RWPE2 (cell line): ENCODE measurements around the gene GSTA4.

Experiments
- ATAC-seq: fragments of 200-7000 bp; cut with Tn5 transposase; 3 replicates; pipeline ENCODE4 v1.9.1; 2021; ENCODE audit warnings: low read depth
- DNase-seq: peaks from one replicate; pipeline ENCODE4 v3.0.0-alpha.2; 2020; ENCODE audit warnings: low spot score
- H3K27ac ChIP-seq: fragments of 450-650 bp; 2 replicates; pipeline ENCODE4 v1.5.1; 2017; ENCODE audit warnings: mild to moderate bottlenecking; ENCODE audit not compliant: poor library complexity, severe bottlenecking
- H3K27me3 ChIP-seq: fragments of 250-450 bp; sonication (Bioruptor Pico); 2 replicates; pipeline ENCODE4 v1.5.1; 2021; ENCODE audit warnings: mild to moderate bottlenecking, moderate library complexity; ENCODE audit not compliant: insufficient read depth, poor library complexity, severe bottlenecking
- H3K36me3 ChIP-seq: fragments of 250-450 bp; sonication (Bioruptor Pico); 2 replicates; pipeline ENCODE4 v1.5.1; 2020; ENCODE audit warnings: low read depth, mild to moderate bottlenecking, moderate library complexity
- H3K4me1 ChIP-seq: fragments of 250-450 bp; sonication (Bioruptor Pico); 2 replicates; pipeline ENCODE4 v1.5.1; 2021; ENCODE audit warnings: mild to moderate bottlenecking, moderate library complexity; ENCODE audit not compliant: insufficient read depth, poor library complexity, severe bottlenecking
- H3K4me3 ChIP-seq: fragments of 250-450 bp; sonication (Bioruptor Pico); 2 replicates; pipeline ENCODE4 v1.5.1; 2021; ENCODE audit warnings: mild to moderate bottlenecking, moderate library complexity; ENCODE audit not compliant: severe bottlenecking
- H3K9me3 ChIP-seq: fragments of 250-450 bp; sonication (Bioruptor Pico); 2 replicates; pipeline ENCODE4 v1.5.1; 2021; ENCODE audit warnings: mild to moderate bottlenecking, moderate library complexity; ENCODE audit not compliant: severe bottlenecking
- TF ChIP-seq, protein P1 (sequence below): fragments of 450-650 bp; IDR thresholded peaks from one replicate; pipeline ENCODE4 v1.5.1; 2017; ENCODE audit warnings: mild to moderate bottlenecking, moderate library complexity; ENCODE audit not compliant: poor library complexity, severe bottlenecking

GSTA4 gene

DNA sequence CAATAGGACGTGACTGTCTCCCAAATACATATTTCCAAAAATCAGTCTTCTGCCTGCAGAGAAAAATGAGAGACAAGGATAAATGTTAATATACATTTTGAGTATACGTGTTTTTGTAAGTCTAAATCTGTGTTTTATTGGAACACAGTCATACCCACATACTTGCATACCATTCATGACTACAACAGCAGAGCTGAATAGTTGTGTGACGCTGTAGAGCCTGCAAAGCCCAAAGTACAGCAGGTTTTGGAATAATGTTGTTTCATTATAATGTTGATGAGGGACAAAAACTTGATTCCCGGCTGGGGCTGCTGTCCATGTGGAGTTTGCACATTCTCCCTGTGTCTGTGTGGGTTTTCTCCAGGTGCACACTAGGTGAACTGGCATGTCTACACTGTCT is 46.3 kb upstream of the GSTA4 start:
- Histone ChIP-seq H3K36me3 (peaks cover 14% of the 10 kb centered on the region), H3K4me3 (no peak overlapping the region), H3K27me3 (no peaks in the 10 kb centered on the region), H3K4me1 (peaks cover 33% of the 10 kb centered on the region), H3K27ac (peak overlapping the region; percentile 84), H3K9me3 (no peaks in the 10 kb centered on the region)
- DNase-seq (no peak), ATAC-seq (no peak)
- TF ChIP-seq, protein P1, sequence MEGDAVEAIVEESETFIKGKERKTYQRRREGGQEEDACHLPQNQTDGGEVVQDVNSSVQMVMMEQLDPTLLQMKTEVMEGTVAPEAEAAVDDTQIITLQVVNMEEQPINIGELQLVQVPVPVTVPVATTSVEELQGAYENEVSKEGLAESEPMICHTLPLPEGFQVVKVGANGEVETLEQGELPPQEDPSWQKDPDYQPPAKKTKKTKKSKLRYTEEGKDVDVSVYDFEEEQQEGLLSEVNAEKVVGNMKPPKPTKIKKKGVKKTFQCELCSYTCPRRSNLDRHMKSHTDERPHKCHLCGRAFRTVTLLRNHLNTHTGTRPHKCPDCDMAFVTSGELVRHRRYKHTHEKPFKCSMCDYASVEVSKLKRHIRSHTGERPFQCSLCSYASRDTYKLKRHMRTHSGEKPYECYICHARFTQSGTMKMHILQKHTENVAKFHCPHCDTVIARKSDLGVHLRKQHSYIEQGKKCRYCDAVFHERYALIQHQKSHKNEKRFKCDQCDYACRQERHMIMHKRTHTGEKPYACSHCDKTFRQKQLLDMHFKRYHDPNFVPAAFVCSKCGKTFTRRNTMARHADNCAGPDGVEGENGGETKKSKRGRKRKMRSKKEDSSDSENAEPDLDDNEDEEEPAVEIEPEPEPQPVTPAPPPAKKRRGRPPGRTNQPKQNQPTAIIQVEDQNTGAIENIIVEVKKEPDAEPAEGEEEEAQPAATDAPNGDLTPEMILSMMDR: no peak

DNA sequence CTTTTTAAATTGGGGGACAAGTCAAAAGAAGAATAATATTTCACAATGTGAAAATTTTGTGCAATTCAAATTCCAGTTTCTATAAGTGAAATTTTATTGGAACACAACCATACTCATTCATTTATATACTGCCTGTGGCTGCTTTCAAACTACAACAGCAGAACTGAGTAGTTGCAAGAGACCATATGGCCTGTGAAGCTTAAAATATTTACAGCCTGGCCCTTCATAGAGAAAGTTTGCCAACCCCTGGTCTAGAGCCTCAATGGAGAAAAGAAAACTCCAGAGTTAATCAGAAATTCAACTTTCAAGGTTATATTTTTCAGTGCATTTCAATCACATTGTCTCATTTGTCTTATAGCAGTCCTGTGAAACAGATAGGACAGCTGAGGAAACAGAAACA is 43.5 kb upstream of the GSTA4 start:
- Histone ChIP-seq H3K27me3 (no peaks in the 10 kb centered on the region), H3K4me1 (peaks cover 26% of the 10 kb centered on the region), H3K36me3 (peaks cover 14% of the 10 kb centered on the region), H3K4me3 (no peak overlapping the region), H3K9me3 (no peaks in the 10 kb centered on the region), H3K27ac (no peak overlapping the region)
- ATAC-seq (no peak), DNase-seq (no peak)
- TF ChIP-seq, protein P1: no peak

- H3K27me3 ChIP-seq: no peaks in the 10 kb centered on the region
- H3K9me3 ChIP-seq: no peaks in the 10 kb centered on the region
- H3K27ac ChIP-seq: no peak overlapping the region
- TF ChIP-seq, protein P1: no peak
- peaks cover 14% of the 10 kb centered on the region for H3K36me3 ChIP-seq
- no peak for DNase-seq
- no peak for ATAC-seq
- peaks cover 21% of the 10 kb centered on the region for H3K4me1 ChIP-seq
- H3K4me3 ChIP-seq: no peak overlapping the region
These were observed 43.1 kb upstream of the GSTA4 start for GRCh38 chr6:53038141-53038540.

GRCh38 chr6:53035549-53036213 is 40.6 kb upstream of the GSTA4 start:
- DNase-seq (no peak), ATAC-seq (no peak)
- TF ChIP-seq, protein P1: no peak
- Histone ChIP-seq H3K4me3 (no peak overlapping the region), H3K36me3 (peaks cover 8% of the 10 kb centered on the region), H3K27ac (no peak overlapping the region), H3K9me3 (no peaks in the 10 kb centered on the region), H3K4me1 (no peaks in the 10 kb centered on the region), H3K27me3 (no peaks in the 10 kb centered on the region)

- Histone ChIP-seq H3K27ac (no peak overlapping the region), H3K36me3 (no peaks in the 10 kb centered on the region), H3K27me3 (no peaks in the 10 kb centered on the region), H3K4me1 (no peaks in the 10 kb centered on the region), H3K4me3 (no peak overlapping the region), H3K9me3 (no peaks in the 10 kb centered on the region)
- ATAC-seq (no peak), DNase-seq (no peak)
- TF ChIP-seq, protein P1: no peak
These were observed 38.7 kb upstream of the GSTA4 start for GRCh38 chr6:53033764-53034163.
